HFFc6 (cell line): Measurements from ENCODE around the gene ARHGEF4. TPM values are rescaled to one million over a fixed set of nuclear protein-coding genes. Genes with fewer than 3 reads are reported as not detected.
A peak's percentile ranks its signal among the peaks of the same experiment; 100 is the strongest.

Source experiments
- DNase-seq: peaks from one replicate; pipeline ENCODE4 v3.0.0-alpha.2; 2018
- H3K27ac Mint-ChIP-seq: 2 replicates; pipeline ENCODE4 v1.8.0; 2020; ENCODE audit warnings: mild to moderate bottlenecking, mixed read lengths
- H3K27me3 Mint-ChIP-seq: 2 replicates; pipeline ENCODE4 v1.8.0; 2021; ENCODE audit warnings: mild to moderate bottlenecking, moderate library complexity, mixed read lengths; ENCODE audit not compliant: insufficient read depth
- H3K36me3 Mint-ChIP-seq: 2 replicates; pipeline ENCODE4 v1.8.0; 2021; ENCODE audit warnings: low read depth, mixed read lengths
- H3K4me1 Mint-ChIP-seq: 2 replicates; pipeline ENCODE4 v1.8.0; 2020; ENCODE audit warnings: low read depth, mixed read lengths
- H3K4me3 Mint-ChIP-seq: 2 replicates; pipeline ENCODE4 v1.8.0; 2020; ENCODE audit warnings: mild to moderate bottlenecking, moderate library complexity, mixed read lengths
- H3K9me3 Mint-ChIP-seq: 2 replicates; pipeline ENCODE4 v1.8.0; 2020; ENCODE audit warnings: mild to moderate bottlenecking, mixed read lengths
- CTCF ChIP-seq: fragments of 200-600 bp; sonication (generic); IDR thresholded peaks from 2 replicates; pipeline ENCODE4 v1.5.0; 2021; ENCODE audit warnings: antibody characterized with exemption, mild to moderate bottlenecking
- total RNA-seq, 6 experiments: library from RNA; stranded (reverse); fragmentation: NEBNext Ultra II Directional; extraction: Animal tissue kit (Norgen Biotek cat#: 25700); gene quantifications; 2 replicates in 1 of 6; 3 replicates in 5 of 6; pipeline ENCODE4 v1.2.3, GENCODE V29; 2021

ARHGEF4 gene
- total RNA-seq, 6 experiments from 2014 or later: 0.94 to 2.2 (median 1.4) TPM

GRCh38 chr2:130843321-130843985 lies 6.7 kb downstream of the ARHGEF4 start:
- no peaks in the 10 kb centered on the region for H3K9me3 Mint-ChIP-seq
- H3K4me3 Mint-ChIP-seq: no peak overlapping the region
- H3K4me1 Mint-ChIP-seq: no peaks in the 10 kb centered on the region; the same call in 1 of the 2 replicates
- no peaks in the 10 kb centered on the region for H3K36me3 Mint-ChIP-seq
- H3K27me3 Mint-ChIP-seq: peaks cover 23% of the 10 kb centered on the region
- DNase-seq: no peak
- TF ChIP-seq CTCF: no peak
- no peak overlapping the region for H3K27ac Mint-ChIP-seq

DNA sequence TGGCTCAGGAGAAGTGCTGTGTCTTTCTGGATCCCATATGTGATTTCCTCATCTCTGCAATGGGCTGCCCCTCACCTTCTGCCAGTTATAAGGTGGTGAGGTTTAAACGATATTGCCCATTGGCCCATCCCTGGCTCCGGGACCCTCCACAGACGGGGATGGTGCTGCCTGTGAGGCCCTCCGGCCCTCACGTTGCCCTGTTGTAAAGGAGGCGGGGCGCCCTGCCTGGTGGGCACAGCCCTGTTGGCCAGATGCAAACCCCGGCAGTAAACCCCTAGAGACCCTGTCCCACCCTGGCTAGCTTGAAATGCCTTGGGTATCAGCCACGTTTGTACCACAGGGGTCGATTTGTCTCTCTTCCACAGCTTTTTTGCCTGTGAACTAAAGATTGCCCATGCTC lies 7.4 kb downstream of the ARHGEF4 start:
- no peaks in the 10 kb centered on the region for H3K9me3 Mint-ChIP-seq
- no peak for DNase-seq
- H3K4me3 Mint-ChIP-seq: no peak overlapping the region
- TF ChIP-seq CTCF: no peak
- H3K4me1 Mint-ChIP-seq: no peaks in the 10 kb centered on the region; the same call in 1 of the 2 replicates
- H3K36me3 Mint-ChIP-seq: no peaks in the 10 kb centered on the region
- H3K27ac Mint-ChIP-seq: no peak overlapping the region
- peaks cover 21% of the 10 kb centered on the region for H3K27me3 Mint-ChIP-seq

DNA sequence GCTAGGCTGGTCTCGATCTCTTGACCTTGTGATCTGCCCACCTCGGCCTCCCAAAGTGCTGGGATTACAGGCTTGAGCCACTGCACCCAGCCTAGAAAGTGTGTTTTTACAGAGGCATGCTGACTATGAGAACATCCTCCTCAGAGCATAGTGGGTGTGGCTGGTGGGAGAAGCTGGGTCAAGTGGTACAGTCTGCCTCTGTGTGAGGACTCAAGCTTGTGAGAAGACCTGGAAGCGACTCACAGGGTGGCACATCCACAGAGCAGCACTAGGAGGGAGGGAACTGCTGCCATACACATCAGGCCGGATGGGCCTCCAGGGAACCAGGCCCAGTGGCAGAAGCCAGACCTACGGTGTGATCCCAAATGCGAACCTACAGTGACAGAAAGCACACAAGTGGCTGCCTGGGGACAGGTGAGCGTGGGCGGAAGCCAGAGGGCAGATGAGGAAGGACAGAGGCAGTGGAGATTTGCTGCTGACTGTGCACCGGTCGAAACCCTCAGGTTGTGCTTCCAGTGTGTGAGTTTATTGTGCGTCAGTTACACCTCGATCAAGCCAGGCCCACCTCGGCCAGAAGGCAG lies 8.9 kb downstream of the ARHGEF4 start:
- H3K36me3 Mint-ChIP-seq: no peaks in the 10 kb centered on the region
- no peaks in the 10 kb centered on the region for H3K9me3 Mint-ChIP-seq
- TF ChIP-seq CTCF: no peak
- DNase-seq: no peak
- peaks cover 20% of the 10 kb centered on the region for H3K27me3 Mint-ChIP-seq
- no peaks in the 10 kb centered on the region; the same call in 1 of the 2 replicates for H3K4me1 Mint-ChIP-seq
- H3K4me3 Mint-ChIP-seq: no peak overlapping the region
- no peak overlapping the region for H3K27ac Mint-ChIP-seq

DNA sequence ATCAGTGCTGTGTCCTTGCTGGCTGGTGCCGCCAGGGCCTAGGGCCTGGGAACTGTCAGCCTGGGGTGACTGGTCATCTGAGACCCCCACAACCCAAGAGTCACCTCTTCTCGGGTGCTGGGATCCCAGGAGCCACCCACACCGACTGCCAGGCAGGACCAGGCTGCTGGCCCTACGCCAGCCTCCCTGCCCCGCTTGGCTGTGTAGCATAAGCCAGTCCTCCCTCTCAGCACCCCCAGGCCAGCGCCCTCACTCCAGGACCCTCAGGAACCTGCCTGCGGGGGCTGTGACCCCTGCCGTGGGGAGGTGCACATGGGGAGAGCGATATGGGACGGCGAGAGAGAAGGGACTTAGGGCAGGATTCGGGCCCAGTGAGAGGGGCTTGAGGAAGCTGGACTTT lies 9.5 kb downstream of the ARHGEF4 start:
- peaks cover 20% of the 10 kb centered on the region for H3K27me3 Mint-ChIP-seq
- no peak overlapping the region for H3K27ac Mint-ChIP-seq
- H3K36me3 Mint-ChIP-seq: no peaks in the 10 kb centered on the region
- TF ChIP-seq CTCF: no peak
- no peaks in the 10 kb centered on the region; the same call in 1 of the 2 replicates for H3K4me1 Mint-ChIP-seq
- no peak overlapping the region for H3K4me3 Mint-ChIP-seq
- DNase-seq: no peak
- no peaks in the 10 kb centered on the region for H3K9me3 Mint-ChIP-seq

- Mint-ChIP-seq H3K4me1 (no peaks in the 10 kb centered on the region; the same call in 1 of the 2 replicates), H3K27ac (no peak overlapping the region), H3K4me3 (no peak overlapping the region), H3K9me3 (no peaks in the 10 kb centered on the region), H3K27me3 (peaks cover 17% of the 10 kb centered on the region), H3K36me3 (no peaks in the 10 kb centered on the region)
- peak; percentile 5 for DNase-seq
- no peak for TF ChIP-seq CTCF
Observed at GRCh38 chr2:130846686-130847375, 10.1 kb downstream of the ARHGEF4 start.
